GM19238 (cell line): ENCODE data around the gene KBTBD12.
A peak's percentile ranks its signal among the peaks of the same experiment; 100 is the strongest.

Source experiments
- DNase-seq: peaks from one replicate; pipeline ENCODE4 v3.0.0; 2011; ENCODE audit warnings: low spot score; ENCODE audit not compliant: insufficient read length

KBTBD12 gene

DNA sequence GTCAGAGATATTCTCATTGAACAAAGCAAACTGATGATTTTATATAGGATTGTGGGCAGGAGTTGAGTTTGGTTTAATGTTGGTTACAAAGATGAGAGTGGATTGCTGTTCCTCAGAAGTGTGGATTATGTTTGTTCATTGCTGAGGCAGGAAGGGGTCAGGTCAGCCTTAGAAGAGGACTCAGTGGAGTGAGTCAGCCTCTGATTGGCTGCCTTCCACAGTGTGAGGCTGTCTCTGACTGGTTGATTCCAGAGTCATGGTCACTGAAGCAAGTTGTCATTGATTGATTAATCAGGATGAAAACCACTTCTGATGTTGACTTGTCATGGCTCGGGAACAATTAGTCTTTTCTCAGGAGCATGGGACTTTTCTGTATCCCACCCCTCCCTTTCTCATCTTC is 36.2 kb downstream of the KBTBD12 start:
- DNase-seq: no peak

DNA sequence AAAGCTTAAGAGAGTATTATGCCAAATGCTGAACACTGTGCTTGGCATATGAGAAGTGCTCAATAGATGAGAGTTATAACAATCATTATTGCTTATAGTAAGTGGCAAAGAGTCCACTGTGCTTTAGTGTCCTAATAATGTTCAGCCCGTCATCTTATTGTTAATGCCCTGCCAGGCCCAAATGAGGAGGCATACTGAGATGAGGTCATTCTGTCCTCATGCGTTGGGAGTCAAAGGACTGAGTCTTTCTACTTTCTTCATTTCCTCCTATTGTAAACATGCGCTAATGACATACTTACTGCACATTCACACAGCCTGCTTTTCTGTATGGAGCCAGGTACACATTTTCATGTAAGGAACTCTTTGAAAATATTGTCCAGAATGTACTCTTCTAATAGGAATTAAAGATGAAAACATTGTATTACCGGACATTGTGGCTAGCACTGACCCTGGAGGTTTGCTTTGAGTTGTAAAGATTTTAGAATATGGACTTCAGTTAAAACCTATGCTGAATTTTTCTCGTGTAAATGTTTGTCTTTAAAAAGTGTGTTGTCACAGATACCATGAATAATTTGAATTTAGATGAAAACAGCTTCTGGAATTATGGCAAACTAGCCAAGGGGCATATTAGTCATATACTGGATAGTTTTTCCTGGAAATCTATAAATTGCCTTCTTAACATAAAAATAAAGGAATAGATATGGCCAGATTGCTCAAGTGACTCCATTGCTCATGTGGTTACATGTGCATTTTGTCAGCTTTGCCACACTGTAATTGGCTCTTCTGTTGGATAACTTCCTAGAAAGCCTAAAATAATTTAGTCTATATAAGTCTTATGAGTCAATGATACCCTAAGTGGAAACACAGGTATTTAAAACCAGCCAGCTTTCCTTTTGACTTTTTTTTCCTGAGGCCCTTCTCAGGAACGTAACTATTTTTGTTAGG is 38.3 kb downstream of the KBTBD12 start:
- no peak for DNase-seq

DNA sequence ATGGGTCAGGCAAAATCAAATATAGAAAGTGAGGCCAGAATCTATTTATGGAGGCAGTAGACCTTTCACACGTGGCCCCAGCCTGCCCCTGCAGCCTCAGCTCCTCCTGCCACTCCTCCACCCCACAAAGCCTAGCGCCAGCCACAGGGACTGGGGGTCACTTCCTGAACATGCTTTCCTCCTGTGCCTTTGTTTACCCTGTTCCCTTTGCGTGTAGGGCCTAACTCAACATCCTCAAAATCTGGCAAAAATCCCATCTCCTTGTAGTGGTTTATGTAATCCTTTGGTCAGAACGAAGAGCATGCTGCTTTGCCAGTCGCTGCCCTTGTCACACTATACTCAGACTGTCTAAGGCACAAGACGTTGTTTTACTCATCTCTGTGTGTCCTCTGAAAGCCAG is 39.6 kb downstream of the KBTBD12 start:
- no peak for DNase-seq

DNA sequence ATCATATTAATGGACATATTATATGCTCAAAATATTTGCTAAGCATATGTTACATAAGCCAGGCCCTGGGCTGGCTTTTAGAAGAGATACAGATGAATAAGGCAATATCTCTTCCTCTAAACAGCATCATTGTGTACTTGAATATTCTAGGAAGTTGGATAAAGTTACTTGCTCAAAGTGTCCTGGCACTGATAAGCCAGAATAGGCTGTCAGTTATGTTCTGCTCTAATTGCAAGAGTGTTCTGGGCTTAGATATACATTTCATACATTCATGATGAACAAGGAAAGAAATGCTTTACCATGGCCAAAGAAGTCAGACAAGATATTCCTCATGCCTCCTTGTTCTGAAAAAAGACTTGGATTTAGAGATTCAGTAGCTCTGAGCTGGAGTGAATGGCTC is 40.7 kb downstream of the KBTBD12 start:
- DNase-seq: no peak

DNA sequence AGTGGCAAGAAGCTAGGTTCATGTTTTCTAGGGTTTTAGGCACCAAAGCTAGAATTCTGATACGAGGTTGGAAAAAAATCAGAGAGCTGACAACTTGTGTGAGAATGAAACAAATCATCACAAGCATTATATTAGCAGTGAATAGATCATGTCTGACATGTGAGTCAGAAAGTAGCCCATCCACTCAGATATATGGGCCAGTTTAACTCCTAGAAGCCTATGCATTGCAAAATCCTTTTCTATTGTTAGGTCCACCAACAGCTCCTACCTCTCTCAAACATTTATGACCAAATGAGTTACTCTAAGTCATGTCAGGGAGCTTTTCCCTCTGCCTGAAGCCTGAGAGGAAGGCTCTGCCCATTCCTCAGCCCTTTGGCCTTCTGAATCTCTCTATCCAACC is 44.0 kb downstream of the KBTBD12 start:
- no peak for DNase-seq

DNA sequence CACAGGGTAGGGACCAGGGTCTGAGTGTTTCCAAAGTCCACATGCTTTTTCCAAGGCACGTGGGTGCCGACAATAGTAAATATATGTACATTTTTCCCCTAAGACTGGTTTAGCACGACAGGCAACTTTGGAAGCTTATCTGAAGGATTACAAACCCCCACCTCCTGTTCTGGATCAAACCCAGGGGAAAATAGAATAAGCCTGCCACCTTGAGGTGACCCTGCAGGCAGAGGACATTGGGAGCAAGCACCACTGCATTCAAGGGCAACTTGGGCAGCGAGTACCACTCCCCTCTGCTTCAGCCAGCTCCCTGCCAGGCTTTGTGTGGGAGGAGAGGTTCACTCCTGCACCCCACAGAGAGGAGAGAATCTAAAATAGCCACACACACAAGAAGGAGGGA is 44.8 kb downstream of the KBTBD12 start:
- DNase-seq: no peak

DNA sequence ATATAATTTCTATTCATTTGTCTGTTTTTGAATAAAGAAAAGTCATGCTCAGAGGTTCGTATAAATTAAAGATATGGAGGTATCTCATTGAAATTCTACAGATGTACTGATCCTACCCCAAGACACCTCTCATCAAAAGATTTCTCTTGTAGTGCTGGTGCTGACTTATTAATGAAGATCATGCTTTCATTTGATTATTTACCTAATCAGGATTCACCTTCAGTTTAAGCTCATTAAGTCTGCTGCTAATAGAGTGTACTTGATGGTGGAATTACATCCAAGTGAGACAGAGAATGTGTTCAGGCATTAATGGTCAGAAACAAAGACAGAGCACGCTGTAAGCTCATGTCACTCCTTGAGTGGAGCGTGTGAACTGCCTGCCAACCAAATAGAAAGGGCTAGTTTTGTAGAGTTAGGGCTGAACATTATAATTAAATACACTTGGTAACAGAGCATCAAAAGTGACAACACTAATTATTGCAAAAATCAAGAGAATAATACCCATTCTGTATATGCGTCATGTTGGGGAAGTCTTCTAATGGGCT is 45.5 kb downstream of the KBTBD12 start:
- DNase-seq: no peak

DNA sequence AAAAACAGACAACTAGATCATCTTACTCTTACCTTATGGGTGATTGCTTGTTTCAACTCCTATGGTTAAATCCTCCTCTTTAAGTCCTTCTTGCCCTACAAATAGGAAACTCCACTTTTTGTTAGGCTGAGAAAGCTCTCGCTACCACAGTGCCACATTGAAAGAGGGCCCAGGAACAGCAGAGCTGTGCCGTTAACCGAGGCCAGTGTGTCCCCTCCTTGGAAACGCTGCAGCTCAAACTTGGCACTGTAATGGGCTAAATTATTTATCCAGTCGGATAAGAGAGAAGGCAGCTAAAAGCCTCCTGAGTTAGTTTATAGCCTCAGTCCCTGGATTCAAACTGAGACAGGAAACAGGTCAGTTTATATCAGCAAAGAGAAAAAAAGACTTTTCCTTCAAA is 46.1 kb downstream of the KBTBD12 start:
- DNase-seq: no peak

DNA sequence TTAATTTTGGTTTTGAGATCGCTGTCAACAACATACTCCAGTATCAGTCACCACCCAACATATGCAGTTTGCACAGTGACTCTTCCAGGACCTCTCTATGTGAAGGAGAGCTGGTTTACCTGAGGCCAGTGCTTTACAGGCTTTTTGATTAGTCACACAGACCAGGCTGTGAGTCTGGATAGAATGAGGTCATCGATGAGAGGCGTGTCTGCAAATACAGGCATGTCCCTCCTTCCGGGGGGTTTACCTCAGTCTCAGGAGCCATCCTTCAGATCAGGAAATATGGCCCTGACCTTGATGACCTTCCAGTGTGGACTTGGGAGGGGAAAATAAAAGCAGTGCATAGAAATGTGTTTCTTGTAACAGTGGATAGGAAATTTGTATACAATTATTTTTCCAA is 46.9 kb downstream of the KBTBD12 start:
- no peak for DNase-seq

DNA sequence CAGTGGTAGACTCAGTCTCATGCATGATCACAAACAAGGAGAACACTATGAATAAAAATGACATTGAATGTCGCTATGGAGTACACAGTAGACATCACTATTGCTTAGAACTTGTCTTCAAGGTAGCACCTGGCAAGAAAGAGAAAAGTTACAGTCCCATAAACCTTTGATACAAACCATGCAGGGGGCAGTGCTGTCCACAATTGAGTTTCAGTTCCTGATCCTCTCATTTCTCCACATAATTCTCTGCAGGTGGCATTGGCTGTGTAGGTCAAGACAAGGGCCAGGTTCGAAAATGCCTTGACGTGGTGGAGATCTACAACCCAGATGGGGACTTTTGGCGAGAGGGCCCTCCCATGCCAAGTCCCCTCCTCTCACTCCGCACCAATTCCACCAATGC is 47.9 kb downstream of the KBTBD12 start:
- no peak for DNase-seq

DNA sequence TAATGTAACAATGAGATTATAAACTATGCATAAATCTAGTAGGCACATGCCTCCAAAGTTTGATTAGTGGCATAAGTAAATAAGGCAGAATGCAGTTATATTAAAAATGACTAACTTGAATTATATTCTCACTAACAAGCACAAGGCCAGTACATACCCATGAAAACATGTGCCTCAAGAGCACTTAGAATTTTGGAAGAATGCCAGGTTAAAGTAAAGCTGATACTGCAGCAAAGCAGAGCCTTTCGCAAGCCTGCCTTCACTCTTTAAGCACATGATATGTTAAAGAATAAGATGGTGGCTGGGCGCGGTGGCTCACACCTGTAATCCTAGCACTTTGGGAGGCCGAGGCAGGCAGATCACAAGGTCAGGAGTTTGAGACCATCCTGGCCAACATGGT is 49.0 kb downstream of the KBTBD12 start:
- no peak for DNase-seq

DNA sequence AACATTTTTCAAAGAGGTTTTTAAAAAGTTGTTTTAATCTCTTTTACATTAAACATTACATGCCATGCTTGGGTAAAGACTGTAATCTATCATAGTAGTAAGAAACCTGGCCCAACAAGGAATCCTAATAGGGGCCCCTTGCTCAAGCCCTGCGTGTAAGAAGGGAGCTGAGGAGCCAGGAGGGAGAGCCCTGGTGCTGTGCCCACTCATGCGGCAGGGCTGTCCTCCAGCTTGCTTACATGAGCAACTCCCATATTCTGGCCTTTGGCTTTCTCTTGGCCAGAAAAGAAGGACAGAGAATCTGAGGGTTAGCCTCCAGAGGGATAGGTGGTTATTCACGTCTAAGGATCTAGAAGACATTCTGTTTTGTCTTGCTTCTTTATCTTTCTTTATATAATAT is 49.8 kb downstream of the KBTBD12 start:
- no peak for DNase-seq

DNA sequence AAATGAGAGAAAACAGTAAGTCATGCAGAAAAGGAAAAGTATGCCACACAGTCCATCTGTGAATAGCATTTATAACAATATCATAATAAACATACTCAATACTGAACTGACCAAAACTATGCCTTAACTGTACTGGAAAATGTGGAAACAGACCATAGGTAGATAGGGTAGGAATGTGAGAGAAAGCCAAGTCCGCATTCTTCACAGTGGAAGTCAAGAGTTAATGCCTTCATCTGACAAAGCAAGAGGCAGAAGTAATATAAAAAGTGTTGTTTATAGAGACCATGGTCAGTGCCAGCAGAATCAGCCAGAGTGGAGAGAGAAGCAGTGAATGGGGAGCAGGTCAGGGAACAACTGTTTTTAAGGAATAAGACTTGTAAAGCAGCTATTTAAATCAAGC is 52.3 kb downstream of the KBTBD12 start:
- DNase-seq: no peak

DNA sequence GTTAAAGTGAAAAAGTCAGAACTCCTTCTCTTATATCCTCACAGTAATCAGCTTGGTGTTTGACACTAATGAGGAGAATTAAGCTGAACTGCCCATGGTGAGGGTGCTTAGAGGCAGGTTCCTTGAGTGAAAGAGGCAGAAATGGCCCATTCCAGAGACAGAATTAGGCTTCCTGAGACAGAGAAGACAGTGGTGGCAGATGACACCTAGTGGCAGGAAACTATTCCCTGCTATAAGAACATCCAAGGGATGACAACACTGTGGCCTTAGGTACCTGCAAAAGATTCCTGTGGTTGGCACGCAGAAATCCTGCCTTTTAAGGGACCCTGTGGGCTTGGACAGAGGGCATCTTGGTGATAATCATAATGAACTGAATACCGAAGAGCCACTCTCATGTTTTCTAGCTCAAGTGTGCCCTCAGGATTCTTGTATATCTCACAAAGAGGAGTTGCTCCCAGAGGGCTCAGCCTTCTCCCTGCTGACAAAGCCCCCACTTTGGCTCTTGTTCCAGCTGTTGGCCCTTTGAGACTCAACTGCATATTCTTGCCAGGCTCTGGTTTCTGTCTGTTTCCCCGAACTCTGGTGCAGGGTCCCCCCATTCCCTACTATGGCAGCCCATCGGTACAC is 56.0 kb downstream of the KBTBD12 start:
- peak; percentile 26 for DNase-seq

DNA sequence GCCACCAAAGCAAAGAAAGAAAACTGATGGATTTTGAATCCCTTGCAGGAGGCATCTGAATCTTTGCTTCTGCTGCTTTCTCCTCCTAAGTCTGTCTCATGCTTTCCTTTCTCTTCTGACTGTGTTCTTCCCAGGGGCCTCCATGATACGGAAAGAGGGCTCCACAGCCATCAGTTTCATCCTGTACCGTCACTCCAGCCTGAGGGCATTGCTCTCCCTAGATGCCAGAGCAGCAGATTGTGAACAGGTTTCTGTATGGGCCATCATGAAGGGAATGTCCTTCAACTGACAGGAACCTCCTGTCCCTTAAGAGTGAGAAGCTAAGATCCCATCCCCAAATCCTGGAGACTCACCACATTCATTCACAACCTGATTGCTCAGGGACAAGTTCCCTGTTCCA is 59.2 kb downstream of the KBTBD12 start:
- no peak for DNase-seq

DNA sequence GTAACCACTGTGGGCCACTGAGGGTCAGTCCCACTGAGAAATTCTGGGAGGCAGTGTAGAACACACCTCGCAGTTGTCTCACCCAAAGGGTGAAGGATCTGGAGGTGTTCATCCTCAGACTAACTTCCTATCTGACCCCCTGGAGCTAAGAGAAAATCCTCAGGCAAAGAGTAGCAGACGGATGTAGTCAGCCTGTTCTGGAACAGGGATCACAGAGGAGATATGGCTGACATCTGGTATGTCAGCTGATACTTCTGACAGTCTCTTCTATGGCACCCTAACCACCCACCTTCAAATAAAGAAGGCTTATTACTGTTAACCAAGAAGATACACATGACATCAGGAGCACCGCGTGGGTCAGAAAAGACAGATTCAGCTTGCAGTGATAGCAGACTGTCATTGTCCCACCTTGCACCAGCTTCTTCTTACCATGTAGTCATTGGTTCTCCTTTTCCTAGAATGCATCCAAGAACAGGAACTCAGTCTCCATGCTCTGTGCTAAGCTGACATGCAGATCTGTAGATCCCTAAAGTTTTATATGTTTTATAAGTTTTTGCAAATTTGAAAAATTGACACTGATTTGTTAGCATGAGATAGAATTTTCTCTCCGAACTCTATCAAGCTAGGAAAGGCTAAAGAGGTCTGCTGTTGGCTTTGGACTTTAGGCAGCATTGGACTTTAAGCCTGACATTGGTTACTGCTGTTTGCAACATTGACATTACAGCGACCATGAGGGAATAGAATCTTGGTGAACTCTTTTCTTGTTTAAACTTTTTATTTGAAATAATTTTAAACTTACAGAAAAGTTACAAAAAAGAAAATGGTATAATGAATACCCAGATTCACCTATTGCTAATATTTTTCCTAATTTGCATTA is 60.4 kb downstream of the KBTBD12 start:
- no peak for DNase-seq

DNA sequence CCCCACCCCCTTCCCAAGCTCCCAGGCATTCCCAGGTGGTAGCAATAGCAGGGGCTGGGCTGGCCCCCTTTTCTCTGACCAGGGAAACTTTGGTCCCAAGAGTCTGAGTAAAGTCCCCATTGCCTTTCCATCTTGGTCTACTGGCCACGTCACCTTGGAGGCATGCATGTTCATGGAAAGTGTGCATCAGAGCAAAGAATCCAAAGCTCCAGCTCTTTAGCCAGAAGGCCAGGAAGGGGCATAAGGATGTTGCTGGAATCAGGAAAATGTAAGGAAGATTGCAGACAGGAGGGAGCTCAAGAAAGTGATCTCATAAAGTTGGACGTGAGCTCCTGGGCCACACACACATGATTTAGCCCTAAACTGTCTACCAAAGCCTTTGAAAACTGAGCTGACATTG is 63.6 kb downstream of the KBTBD12 start:
- no peak for DNase-seq

DNA sequence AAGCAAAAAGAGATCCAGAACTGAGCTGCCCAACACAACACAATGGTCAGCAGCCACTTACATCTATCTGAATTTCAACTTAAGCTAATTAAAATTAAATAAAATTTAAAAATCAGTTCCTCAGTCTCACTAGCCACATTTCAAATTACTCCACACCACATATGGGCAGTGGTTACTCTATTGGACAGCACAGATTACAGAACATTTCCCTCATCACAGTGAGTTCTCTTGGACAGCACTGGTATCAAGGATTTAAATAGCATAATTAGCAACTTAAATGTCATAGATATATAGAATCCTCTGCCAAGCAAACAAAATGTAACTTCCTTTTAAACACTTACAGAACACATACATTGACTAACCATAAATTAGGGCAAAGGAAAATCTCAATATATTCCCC is 64.4 kb downstream of the KBTBD12 start:
- DNase-seq: no peak

DNA sequence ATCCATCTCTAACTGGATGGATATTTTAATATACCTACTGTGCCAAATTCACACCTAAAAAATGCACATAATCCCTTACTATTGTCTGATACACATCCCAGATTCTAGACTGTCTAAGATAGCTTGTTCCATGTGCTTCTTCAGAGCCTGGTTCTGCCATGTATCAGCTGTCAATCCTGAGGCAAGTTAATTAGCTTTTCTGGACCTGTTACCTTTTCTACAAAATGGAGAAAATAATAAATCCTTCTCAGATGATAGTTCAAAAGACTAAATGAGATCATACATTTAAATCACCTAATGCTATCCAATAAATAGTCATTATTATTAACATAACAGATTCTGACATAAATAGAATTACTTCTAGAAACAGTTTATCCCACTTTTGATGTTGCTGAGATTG is 66.1 kb downstream of the KBTBD12 start:
- no peak for DNase-seq

DNA sequence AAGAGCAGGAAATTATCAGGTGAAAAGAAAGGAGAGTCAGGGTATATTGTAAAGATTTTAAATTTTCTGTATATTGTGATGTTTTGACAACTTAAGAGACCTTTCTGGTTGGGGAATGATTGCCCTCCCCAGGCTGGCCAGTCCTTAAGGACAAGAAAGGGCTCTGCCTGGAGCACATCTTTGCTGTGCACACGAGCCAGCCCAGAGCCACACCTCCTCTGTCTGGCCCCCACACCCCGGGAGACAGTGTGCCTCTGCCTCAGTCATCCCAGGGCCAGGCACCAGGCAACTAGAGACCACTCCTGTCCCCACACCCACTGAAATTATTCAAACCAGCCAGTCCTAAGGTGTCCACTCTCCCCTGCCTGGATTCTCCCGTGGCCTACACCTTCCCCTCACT is 67.1 kb downstream of the KBTBD12 start:
- no peak for DNase-seq

DNA sequence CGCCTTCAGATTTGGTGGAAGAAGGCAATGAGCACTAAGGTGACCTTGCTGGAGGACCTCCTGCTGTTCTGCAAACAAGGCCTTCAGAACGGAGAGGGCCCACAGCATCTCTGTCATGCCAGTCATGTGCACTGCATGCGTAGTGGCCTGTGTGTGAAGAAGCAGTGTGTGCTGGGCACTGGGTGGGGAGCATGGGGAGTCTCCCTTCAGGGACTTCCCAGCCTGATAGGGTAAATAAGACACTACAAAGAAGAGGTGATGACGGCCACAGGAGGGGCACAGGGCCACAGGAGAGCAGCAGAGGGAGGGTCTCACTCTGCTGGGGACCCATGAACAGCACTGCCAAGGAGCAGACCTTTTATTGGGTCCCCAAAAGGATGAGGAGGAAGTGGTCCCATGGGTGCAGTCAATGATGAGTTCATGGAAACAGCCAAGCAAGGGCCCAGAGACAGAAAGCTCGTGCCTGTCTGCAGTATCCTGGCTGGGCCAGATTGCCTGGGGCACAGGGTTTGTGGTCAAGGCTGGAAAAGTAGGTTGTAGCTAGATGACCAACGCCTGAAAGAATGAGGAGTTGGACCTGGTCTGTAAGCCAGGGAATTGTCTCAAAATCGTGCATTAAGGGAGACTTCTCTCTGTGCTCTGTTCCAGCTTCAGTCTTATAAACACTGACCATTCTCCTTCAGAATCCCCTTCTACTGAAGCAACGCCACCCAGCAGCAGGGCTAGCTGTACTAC is 69.4 kb downstream of the KBTBD12 start:
- no peak for DNase-seq
